Airway epithelial cell (primary cell): Measurements from ENCODE around the gene NMU. TPM values are rescaled to one million over a fixed set of nuclear protein-coding genes. Genes with fewer than 3 reads are reported as not detected.

Source experiments
- total RNA-seq: library from RNA; depleted of rRNA; stranded (reverse); fragments of >200 nt; gene quantifications from 2 replicates; pipeline ENCODE4 v1.2.3, GENCODE V29; 2015

Gene NMU, protein sequence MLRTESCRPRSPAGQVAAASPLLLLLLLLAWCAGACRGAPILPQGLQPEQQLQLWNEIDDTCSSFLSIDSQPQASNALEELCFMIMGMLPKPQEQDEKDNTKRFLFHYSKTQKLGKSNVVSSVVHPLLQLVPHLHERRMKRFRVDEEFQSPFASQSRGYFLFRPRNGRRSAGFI
- 28.1 and 29.0 TPM in 2 replicates for total RNA-seq

DNA sequence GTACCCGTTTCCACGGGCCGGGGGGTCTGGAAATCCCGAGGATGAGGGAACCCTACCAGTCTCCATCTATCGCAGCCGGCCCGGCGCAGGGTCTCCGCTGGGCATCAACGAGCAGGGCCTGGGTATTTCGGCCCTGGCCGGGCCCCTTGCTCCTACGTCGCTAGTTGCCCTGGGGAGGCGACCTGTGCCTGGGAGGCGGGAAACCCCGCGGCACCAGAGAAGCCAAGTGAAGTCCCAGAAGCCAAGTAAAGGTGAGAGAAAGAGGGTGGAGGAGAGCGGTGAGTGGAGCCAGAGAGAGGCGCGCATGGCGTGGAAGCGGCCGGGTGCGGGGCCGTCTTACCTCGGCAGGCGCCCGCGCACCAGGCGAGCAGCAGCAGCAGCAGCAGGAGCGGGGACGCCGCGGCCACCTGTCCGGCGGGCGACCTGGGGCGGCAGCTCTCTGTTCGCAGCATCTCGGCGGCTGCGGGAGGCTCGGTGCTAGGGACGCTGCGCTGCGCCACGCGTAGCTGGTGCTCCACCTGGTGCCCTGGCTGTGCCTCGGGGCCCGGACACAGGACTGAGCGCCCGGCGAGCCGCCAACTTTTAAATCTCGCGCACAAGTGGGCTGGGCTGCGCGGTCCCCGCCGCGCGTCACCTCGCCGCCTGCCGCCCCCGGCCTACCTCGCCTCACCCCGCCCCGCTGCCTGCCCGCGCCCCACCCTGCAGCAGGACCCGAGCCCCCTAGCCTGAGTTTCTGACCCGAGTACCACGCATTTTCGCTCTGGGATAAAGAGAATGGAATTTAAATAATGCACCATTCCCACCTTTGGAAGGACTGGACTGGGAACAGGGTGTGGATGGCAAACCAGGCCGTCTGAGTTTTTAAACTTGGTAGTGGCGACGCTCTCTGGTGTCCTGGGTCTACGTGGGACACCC, at the start of gene NMU:
Gene NMU, minus strand, starts transcription at position 558 of the 915 bp plus-strand sequence. Its CDS starts 106 bp downstream, at position 452.

DNA sequence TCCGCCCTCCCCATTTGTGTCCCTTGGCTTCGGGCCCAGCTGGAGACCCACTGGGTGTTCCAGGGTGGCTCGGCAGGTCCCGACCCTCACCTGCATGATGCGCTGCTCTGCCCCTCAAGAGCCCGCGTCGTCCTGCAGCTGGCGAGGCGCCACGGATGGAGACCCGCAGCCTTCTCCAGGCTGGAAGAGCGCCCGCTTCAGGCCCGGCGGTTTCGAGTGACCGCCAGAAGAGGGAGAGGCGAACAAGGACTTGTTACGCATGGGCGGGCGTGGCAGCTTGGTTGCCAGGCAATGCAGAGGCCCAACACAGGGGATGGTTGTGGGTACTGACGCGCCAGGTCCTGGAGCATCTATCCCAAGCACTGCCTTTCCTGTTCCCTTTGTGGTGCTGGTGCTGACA, 44.1 kb downstream of the NMU start, which contains the start of gene PDCL2:
Gene PDCL2, minus strand, starts transcription at position 232 of the 400 bp plus-strand sequence. Its CDS starts 136 bp downstream, at position 96.

DNA sequence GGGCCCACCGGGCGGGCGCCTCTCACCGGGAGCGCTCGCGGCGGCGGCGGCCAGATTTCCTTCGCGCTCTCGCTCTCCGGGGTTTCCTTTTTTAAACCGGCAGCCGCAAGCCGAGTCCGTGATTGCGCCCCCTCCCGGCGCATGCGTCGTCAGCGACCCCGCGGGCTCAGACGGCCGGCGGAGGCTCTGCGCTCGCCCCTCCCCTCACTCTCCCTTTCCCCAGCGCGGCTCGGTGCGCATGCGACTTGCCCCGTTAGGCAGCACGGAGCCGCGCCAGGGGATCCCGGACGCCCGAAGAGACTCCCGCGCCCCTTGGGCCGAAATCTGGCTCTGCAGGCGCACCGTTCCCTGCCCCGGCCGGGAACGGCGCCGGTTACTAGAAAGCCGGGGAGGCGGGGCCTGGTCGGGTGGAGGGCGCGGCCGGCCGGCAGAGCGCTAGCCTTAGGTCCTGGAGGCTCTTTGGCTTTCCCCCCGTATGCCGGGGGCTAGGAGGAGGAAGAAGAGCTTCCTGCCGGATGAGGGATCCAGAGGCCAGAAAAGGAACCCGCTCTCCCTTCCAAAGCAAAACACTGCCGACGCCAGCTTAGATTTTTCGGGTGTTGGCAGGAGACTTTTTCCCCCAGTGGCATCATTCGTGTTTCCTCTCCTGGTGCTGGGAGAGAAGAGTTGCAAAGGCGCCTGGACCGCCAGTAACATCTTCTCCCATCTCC, 89.2 kb downstream of the NMU start, which contains the start of gene CLOCK:
Gene CLOCK, minus strand, starts transcription at position 154 of the 710 bp plus-strand sequence. CDS start 64,124 bp downstream, outside the sequence.

Other genes starting within 250 kb of the NMU start
- gene TMEM165, start 240.3 kb downstream of the NMU start, total RNA-seq: 93.6 and 117 TPM in 2 replicates
- gene CLOCK, start 89.4 kb downstream of the NMU start, total RNA-seq: 19.2 and 24.8 TPM in 2 replicates
- not detected in 2 replicates for gene PDCL2, start 44.1 kb downstream of the NMU start, total RNA-seq
- gene EXOC1L, start 183.5 kb upstream of the NMU start, total RNA-seq: not detected in 2 replicates
- 24.8 and 24.9 TPM in 2 replicates for gene EXOC1, start 217.3 kb upstream of the NMU start, total RNA-seq